ENCODE results near the gene LRRC71.

The LRRC71 gene

DNA sequence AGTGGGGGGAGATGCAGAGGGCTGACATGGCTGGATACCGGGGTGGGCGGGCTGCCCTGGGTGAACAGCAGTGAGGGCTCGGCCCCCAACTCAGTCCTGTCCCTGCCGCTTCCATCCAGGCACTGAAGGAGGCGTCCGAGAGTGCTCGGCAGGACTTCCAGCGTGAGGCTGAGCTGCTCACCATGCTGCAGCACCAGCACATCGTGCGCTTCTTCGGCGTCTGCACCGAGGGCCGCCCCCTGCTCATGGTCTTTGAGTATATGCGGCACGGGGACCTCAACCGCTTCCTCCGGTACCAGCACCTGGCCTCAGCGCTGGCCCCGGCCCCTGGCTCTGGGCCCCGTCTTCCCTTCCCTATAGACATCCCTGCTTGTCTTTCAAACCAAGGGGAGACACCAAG, 44.2 kb upstream of the LRRC71 start:
- TF ChIP-seq, protein P1, sequence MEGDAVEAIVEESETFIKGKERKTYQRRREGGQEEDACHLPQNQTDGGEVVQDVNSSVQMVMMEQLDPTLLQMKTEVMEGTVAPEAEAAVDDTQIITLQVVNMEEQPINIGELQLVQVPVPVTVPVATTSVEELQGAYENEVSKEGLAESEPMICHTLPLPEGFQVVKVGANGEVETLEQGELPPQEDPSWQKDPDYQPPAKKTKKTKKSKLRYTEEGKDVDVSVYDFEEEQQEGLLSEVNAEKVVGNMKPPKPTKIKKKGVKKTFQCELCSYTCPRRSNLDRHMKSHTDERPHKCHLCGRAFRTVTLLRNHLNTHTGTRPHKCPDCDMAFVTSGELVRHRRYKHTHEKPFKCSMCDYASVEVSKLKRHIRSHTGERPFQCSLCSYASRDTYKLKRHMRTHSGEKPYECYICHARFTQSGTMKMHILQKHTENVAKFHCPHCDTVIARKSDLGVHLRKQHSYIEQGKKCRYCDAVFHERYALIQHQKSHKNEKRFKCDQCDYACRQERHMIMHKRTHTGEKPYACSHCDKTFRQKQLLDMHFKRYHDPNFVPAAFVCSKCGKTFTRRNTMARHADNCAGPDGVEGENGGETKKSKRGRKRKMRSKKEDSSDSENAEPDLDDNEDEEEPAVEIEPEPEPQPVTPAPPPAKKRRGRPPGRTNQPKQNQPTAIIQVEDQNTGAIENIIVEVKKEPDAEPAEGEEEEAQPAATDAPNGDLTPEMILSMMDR (IDR thresholded peaks at IDR 0.05; ENCODE audit: low read depth, low read length): no peak
- no peak for DNase-seq
- H3K27me3 ChIP-seq (ENCODE audit: insufficient read depth, low read depth, severe bottlenecking): no peaks in the 10 kb centered on the region
- H3K4me3 ChIP-seq (ENCODE audit: low read depth, low read length): no peak overlapping the region
- H3K27ac ChIP-seq: no peak overlapping the region
- H3K36me3 ChIP-seq: no peaks in the 10 kb centered on the region
- H3K9me3 ChIP-seq (ENCODE audit: severe bottlenecking): no peaks in the 10 kb centered on the region

DNA sequence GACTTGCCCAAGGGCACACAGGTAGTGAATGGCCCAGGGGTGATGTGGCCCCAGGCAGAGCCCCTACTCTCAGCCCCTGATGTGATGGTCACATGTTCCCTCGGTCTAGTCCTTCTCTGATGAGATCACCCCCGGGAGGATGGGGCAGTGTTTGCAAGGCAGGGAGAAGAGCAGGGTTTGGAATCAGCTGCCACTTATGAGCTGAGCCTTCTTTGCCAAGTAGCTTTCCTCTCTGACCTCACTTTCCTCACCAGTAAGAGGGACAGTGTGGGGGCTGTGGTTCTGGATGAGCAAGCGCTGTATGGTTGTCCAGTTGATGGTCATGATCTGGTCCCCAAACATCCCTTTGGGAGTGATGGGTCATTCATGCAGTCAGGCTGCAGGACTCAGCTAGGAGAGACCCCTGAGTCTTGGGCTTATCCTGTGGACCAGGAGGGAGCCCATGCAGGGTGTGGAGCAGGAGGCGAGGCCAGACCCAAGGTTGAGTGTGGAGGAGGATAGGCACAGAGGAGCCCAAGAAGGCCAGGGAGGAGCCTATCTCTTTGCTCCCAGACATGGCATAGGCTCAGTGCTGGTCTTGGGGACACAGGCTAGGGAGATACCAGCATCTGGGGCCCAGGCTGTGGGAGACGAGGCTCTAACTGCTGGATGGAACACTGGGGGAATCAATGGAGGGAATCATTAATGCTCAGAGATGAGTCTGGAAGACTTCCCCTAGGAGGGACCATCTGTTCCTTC, 42.8 kb upstream of the LRRC71 start:
- no peak for DNase-seq
- Histone ChIP-seq H3K36me3 (no peaks in the 10 kb centered on the region), H3K27ac (peak overlapping the region; percentile 17), H3K4me3 (ENCODE audit: low read depth, low read length) (no peak overlapping the region), H3K27me3 (ENCODE audit: insufficient read depth, low read depth, severe bottlenecking) (no peaks in the 10 kb centered on the region), H3K9me3 (ENCODE audit: severe bottlenecking) (no peaks in the 10 kb centered on the region)
- TF ChIP-seq, protein P1 (IDR thresholded peaks at IDR 0.05; ENCODE audit: low read depth, low read length): no peak

DNA sequence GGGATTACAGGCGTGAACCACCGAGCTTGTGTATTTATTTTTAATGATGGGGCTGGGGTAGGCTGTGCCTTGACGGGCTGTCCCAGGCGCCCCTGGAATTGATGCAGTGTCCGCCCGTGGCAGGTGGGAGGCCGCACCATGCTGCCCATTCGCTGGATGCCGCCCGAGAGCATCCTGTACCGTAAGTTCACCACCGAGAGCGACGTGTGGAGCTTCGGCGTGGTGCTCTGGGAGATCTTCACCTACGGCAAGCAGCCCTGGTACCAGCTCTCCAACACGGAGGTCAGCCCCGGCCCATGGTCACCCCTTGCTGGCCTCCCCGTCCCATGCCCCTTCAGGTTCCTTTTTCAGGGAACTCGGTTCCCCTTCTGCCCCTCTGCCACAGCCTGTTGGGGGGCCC, 40.6 kb upstream of the LRRC71 start:
- H3K4me3 ChIP-seq (ENCODE audit: low read depth, low read length): no peak overlapping the region
- no peaks in the 10 kb centered on the region for H3K27me3 ChIP-seq (ENCODE audit: insufficient read depth, low read depth, severe bottlenecking)
- TF ChIP-seq, protein P1 (IDR thresholded peaks at IDR 0.05; ENCODE audit: low read depth, low read length): no peak
- no peak overlapping the region for H3K27ac ChIP-seq
- no peaks in the 10 kb centered on the region for H3K9me3 ChIP-seq (ENCODE audit: severe bottlenecking)
- H3K36me3 ChIP-seq: no peaks in the 10 kb centered on the region
- no peak for DNase-seq

DNA sequence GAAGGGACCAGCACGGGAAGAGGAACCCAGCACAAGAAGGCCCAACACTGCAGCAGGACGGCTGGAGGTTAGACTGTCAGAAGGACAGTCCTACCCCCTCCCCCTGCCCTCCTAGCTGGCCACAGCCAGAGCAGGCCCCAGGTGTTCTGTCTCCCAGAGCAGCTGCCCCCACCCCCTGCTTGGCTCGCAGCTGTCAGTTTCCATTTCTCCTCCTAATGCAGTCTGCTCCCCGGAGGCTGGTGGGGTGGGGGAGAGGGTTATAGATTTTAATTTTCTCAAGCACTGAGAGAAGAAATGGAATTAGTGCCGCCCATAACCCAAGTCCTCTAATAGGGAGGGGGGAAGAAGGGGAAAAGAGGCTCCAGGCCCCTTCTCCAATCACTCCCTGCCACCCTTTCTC, 40.0 kb upstream of the LRRC71 start:
- H3K4me3 ChIP-seq (ENCODE audit: low read depth, low read length): no peak overlapping the region
- TF ChIP-seq, protein P1 (IDR thresholded peaks at IDR 0.05; ENCODE audit: low read depth, low read length): no peak
- H3K27me3 ChIP-seq (ENCODE audit: insufficient read depth, low read depth, severe bottlenecking): no peaks in the 10 kb centered on the region
- no peaks in the 10 kb centered on the region for H3K9me3 ChIP-seq (ENCODE audit: severe bottlenecking)
- H3K36me3 ChIP-seq: no peaks in the 10 kb centered on the region
- peak overlapping the region; percentile 46 for H3K27ac ChIP-seq
- peak; percentile 63 for DNase-seq

DNA sequence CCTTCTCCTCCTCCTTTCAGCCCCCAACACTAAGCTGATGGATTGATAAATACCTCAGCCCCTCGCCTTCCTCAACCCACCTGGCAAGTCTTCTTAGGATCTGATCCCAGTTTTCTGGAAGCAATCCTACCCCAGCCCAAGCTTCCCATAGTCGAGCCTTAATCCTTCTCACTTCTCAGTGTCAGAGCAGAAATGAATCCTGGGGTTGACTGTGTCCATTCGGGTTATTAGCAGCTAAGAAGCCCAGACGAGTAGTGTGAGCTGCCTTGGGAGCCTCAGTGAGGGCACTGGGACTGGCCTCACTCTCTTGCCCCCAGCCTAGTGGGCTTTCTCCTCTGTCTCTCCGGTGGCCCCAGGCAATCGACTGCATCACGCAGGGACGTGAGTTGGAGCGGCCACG, 39.3 kb upstream of the LRRC71 start:
- DNase-seq: peak; percentile 92
- Histone ChIP-seq H3K27me3 (ENCODE audit: insufficient read depth, low read depth, severe bottlenecking) (no peaks in the 10 kb centered on the region), H3K9me3 (ENCODE audit: severe bottlenecking) (no peaks in the 10 kb centered on the region), H3K4me3 (ENCODE audit: low read depth, low read length) (no peak overlapping the region), H3K27ac (peak overlapping the region; percentile 46), H3K36me3 (no peaks in the 10 kb centered on the region)
- TF ChIP-seq, protein P1 (IDR thresholded peaks at IDR 0.05; ENCODE audit: low read depth, low read length): no peak

DNA sequence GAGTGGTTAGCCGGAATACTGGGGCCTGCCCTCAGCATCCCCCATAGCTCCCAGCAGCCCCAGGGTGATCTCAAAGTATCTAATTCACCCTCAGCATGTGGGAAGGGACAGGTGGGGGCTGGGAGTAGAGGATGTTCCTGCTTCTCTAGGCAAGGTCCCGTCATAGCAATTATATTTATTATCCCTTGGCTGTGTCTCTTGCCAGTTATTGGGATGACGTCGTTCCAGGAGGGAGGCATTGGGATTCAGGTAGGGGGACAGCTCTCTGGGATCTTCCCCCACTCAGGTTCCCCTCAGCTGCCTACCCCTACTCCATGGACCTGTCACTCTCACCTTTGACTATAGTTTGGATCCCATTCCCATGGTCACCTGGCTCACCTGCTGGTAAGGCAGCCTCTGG, 38.8 kb upstream of the LRRC71 start:
- TF ChIP-seq, protein P1 (IDR thresholded peaks at IDR 0.05; ENCODE audit: low read depth, low read length): no peak
- no peaks in the 10 kb centered on the region for H3K27me3 ChIP-seq (ENCODE audit: insufficient read depth, low read depth, severe bottlenecking)

More for the DNA sequence above, 38.8 kb upstream of the LRRC71 start:
- Histone ChIP-seq H3K9me3 (ENCODE audit: severe bottlenecking) (no peaks in the 10 kb centered on the region), H3K36me3 (no peaks in the 10 kb centered on the region), H3K4me3 (ENCODE audit: low read depth, low read length) (no peak overlapping the region), H3K27ac (peak overlapping the region; percentile 46)
- no peak for DNase-seq

Data from WERI-Rb-1 (cell line).